Gastroesophageal sphincter (tissue), 3 donors: ENCODE measurements around the gene PSMF1.

Experiments used
- CTCF ChIP-seq, 4 experiments: fragments of 200-600 bp in 2 of 4; fragments of 450-650 bp in 2 of 4; sonication (generic) in 1 of 4; IDR thresholded peaks; one replicate each; pipeline ENCODE4 v1.5.1; 2017 to 2019; ENCODE audit warnings: antibody characterized with exemption in 4 of 4, mild to moderate bottlenecking in 2 of 4, moderate library complexity in 2 of 4
- EP300 ChIP-seq: sonication (generic); formaldehyde crosslinking; IDR thresholded peaks from one replicate; pipeline ENCODE4 v1.6.1; 2017; ENCODE audit warnings: antibody characterized with exemption, mild to moderate bottlenecking
- POLR2A ChIP-seq, 2 donors: fragments of 450-650 bp; IDR thresholded peaks; one replicate each; pipeline ENCODE4 v1.6.1; 2017; ENCODE audit warnings: antibody characterized with exemption in 2 of 2, mild to moderate bottlenecking in 2 of 2, moderate library complexity in 1 of 2
- POLR2AphosphoS5 ChIP-seq: sonication (generic); formaldehyde crosslinking; IDR thresholded peaks from one replicate; pipeline ENCODE4 v1.6.1; 2017; ENCODE audit warnings: antibody characterized with exemption

GRCh38 chr20:1174787-1175186, 56.4 kb downstream of the PSMF1 start:
- TF ChIP-seq POLR2A (IDR thresholded peaks at IDR 0.05) (no peak), CTCF (IDR thresholded peaks at IDR 0.05) (no peak), EP300 (no peak), POLR2AphosphoS5 (no peak)
